ENCODE results near the gene NTRK3. TPM values are rescaled to one million over a fixed set of nuclear protein-coding genes. Genes with fewer than 3 reads are reported as not detected.
A peak's percentile ranks its signal among the peaks of the same experiment; 100 is the strongest.

The NTRK3 gene
- total and polyA plus RNA-seq, 2 of the 8 experiments (the other 6 are each of a cell fraction or from before 2014, with no cell fraction given) = 4.5 to 6.8 TPM

- 96% methylated on average over 6 of the region's 6 CpGs; no CpG with 5 or more reads in 1 of the 2 experiments for WGBS, 2 experiments (ENCODE audit: extremely low coverage in 1 of 2, insufficient coverage in 1 of 2, insufficient read length in 1 of 2, insufficient replicate concordance in 2 of 2, low coverage in 1 of 2, low lambda C conversion rate in 2 of 2, missing lambda C conversion rate in 1 of 2)
Observed at GRCh38 chr15:88141269-88141889, 115.2 kb downstream of the NTRK3 start.

More at GRCh38 chr15:88141269-88141889, 115.2 kb downstream of the NTRK3 start:
- H3K9me3 ChIP-seq (ENCODE audit: insufficient read depth in 2 of 2, low read depth in 1 of 2, low read length in 1 of 2) = no peaks in the 10 kb centered on the region
- H3K56ac ChIP-seq (replicated peaks; ENCODE audit: insufficient read length, low read depth, low read length) = no peak overlapping the region
- no peak overlapping the region for H2BK5ac ChIP-seq (ENCODE audit: low read depth, low read length)
- no peak overlapping the region for H3K18ac ChIP-seq (ENCODE audit: extremely low read depth, low read length)
- DNase-seq (ENCODE audit: low read depth in 1 of 2, low spot score in 2 of 2) (no peak), FAIRE-seq (no peak)
- no peaks in the 10 kb centered on the region for H3K79me1 ChIP-seq (ENCODE audit: low read depth, low read length)
- CTCF ChIA-PET (ENCODE audit: partially characterized antibody) = interaction anchor here (0.6 to 1.1 kb wide), 3 partner anchors 10 to 168 kb away, joined by 3 to 4 read pairs (median 3); no protein-coding TSS in a partner anchor
- no peak overlapping the region for H2BK15ac ChIP-seq (ENCODE audit: low read length)
- no peak overlapping the region for H3K9ac ChIP-seq (replicated peaks in 1 of 4; ENCODE audit: extremely low read depth in 1 of 4, low read depth in 3 of 4, low read length in 3 of 4)
- no peaks in the 10 kb centered on the region; a peak in 1 of 7 replicates for H3K4me1 ChIP-seq (replicated peaks in 1 of 4; ENCODE audit: control insufficient read depth in 3 of 4, insufficient read depth in 4 of 4, low read length in 3 of 4)
- H2AFZ ChIP-seq (ENCODE audit: low read length) = no peak overlapping the region
- H3K23ac ChIP-seq (ENCODE audit: insufficient read length) = no peak overlapping the region
- H2AK5ac ChIP-seq (ENCODE audit: low read depth, low read length) = no peak overlapping the region
- no peak overlapping the region for H3K27ac ChIP-seq (ENCODE audit: low read depth, low read length)
- H3K4me3 ChIP-seq (ENCODE audit: extremely low read depth in 1 of 4, insufficient read depth in 2 of 4, low read depth in 3 of 4, low read length in 4 of 4) = no peak overlapping the region
- H3K14ac ChIP-seq (ENCODE audit: insufficient read length) = no peak overlapping the region
- no peaks in the 10 kb centered on the region for H3K27me3 ChIP-seq (replicated peaks in 1 of 4; ENCODE audit: control insufficient read depth in 3 of 4, extremely low read depth in 1 of 4, insufficient read depth in 3 of 4, low read length in 3 of 4)
- no peak overlapping the region for H2BK120ac ChIP-seq (replicated peaks; ENCODE audit: low read depth, low read length)
- no peaks in the 10 kb centered on the region for H4K20me1 ChIP-seq (replicated peaks in 1 of 2; ENCODE audit: control insufficient read depth in 1 of 2, insufficient read depth in 2 of 2, low read length in 2 of 2)
- POLR2A ChIA-PET (ENCODE audit: partially characterized antibody) = no interaction called here
- no peak overlapping the region for H4K8ac ChIP-seq (ENCODE audit: extremely low read depth, insufficient read depth, low read length)
- no peak overlapping the region for H4K5ac ChIP-seq (ENCODE audit: insufficient read length, low read depth, low read length)
- no peak overlapping the region for H3K4me2 ChIP-seq (ENCODE audit: insufficient read depth in 1 of 2, low read depth in 2 of 2, low read length in 2 of 2)
- H3K23me2 ChIP-seq (ENCODE audit: low read depth, low read length) = no peaks in the 10 kb centered on the region
- H3K4ac ChIP-seq (replicated peaks; ENCODE audit: insufficient read length, low read depth, low read length) = no peak overlapping the region
- TF ChIP-seq RAD21 (IDR thresholded peaks at IDR 0.05 in 1 of 2, conservative IDR thresholded peaks at IDR 0.05 in 1 of 2; ENCODE audit: low read depth in 2 of 2, low read length in 2 of 2) (0 out of 4 replicates have a peak, but pooled peaks of 1 of the 2 experiments have one; percentile 4), TAF7 (optimal IDR thresholded peaks at IDR 0.05; ENCODE audit: borderline replicate concordance, low read depth, low read length) (no peak)
- no peak overlapping the region for H2BK20ac ChIP-seq (ENCODE audit: low read length)
- no peaks in the 10 kb centered on the region for H3K79me2 ChIP-seq (ENCODE audit: control insufficient read depth in 1 of 2, insufficient read depth in 2 of 2, low read length in 2 of 2)
- no peak overlapping the region for H4K91ac ChIP-seq (replicated peaks; ENCODE audit: insufficient read length, low read length)
- no peak overlapping the region for H2BK12ac ChIP-seq (ENCODE audit: low read depth, low read length)
- H3K36me3 ChIP-seq (ENCODE audit: control insufficient read depth in 2 of 4, insufficient read depth in 4 of 4, low read length in 3 of 4) = peaks cover 0 to 2% (median 0%) of the 10 kb centered on the region in 4 experiments; a peak in 1 of 8 replicates
